Measurements from ENCODE around the gene COL23A1.

Gene COL23A1

GRCh38 chr5:178627259-178627598 lies 37.0 kb upstream of the COL23A1 start:
- no peaks in the 10 kb centered on the region for H3K27me3 ChIP-seq
- H3K4me3 ChIP-seq (ENCODE audit: low read depth in 1 of 2, low read length in 1 of 2), result peak overlapping the region; percentile 89 to 98
- TF ChIP-seq CTCF (IDR thresholded peaks at IDR 0.05), result no peak
- H3K9me3 ChIP-seq, result no peaks in the 10 kb centered on the region
- H3K36me3 ChIP-seq, result peaks cover 11% of the 10 kb centered on the region
- peaks cover 35 to 37% of the 10 kb centered on the region in 2 experiments for H3K4me1 ChIP-seq (ENCODE audit: control insufficient read depth in 1 of 2, insufficient read depth in 1 of 2, low read depth in 1 of 2, low read length in 1 of 2)
- peak overlapping the region; percentile 96 for H3K27ac ChIP-seq

- H3K9me3 ChIP-seq, result no peaks in the 10 kb centered on the region
Observed at GRCh38 chr5:178626484-178627258, 36.5 kb upstream of the COL23A1 start, which contains the start of gene CLK4. Gene CLK4 (minus strand): TSS chr5:178627050. CDS start chr5:178623416, 3,634 bp downstream.

GRCh38 chr5:178625679-178626483 lies 35.7 kb upstream of the COL23A1 start:
- Histone ChIP-seq H3K27me3 (no peaks in the 10 kb centered on the region), H3K36me3 (peaks cover 25% of the 10 kb centered on the region), H3K4me1 (ENCODE audit: control insufficient read depth in 1 of 2, insufficient read depth in 1 of 2, low read depth in 1 of 2, low read length in 1 of 2) (peaks cover 35 to 39% of the 10 kb centered on the region in 2 experiments), H3K4me3 (ENCODE audit: low read depth in 1 of 2, low read length in 1 of 2) (peak overlapping the region; percentile 89 to 98), H3K27ac (peak overlapping the region; percentile 96), H3K9me3 (no peaks in the 10 kb centered on the region)
- TF ChIP-seq CTCF (IDR thresholded peaks at IDR 0.05), result no peak

More at GRCh38 chr5:178626484-178627258, 36.5 kb upstream of the COL23A1 start, which contains the start of gene CLK4:
- peak within 1 kb of the TSS; percentile 89 to 98 for H3K4me3 ChIP-seq (ENCODE audit: low read depth in 1 of 2, low read length in 1 of 2)
- peak; percentile 52 for TF ChIP-seq CTCF (IDR thresholded peaks at IDR 0.05)
- no peaks in the 10 kb centered on the region for H3K27me3 ChIP-seq
- peak within 1 kb of the TSS; percentile 96 for H3K27ac ChIP-seq
- H3K36me3 ChIP-seq, result peaks cover 17% of the 10 kb centered on the region
- H3K4me1 ChIP-seq (ENCODE audit: control insufficient read depth in 1 of 2, insufficient read depth in 1 of 2, low read depth in 1 of 2, low read length in 1 of 2), result peaks cover 35 to 37% of the 10 kb centered on the region in 2 experiments

DNA sequence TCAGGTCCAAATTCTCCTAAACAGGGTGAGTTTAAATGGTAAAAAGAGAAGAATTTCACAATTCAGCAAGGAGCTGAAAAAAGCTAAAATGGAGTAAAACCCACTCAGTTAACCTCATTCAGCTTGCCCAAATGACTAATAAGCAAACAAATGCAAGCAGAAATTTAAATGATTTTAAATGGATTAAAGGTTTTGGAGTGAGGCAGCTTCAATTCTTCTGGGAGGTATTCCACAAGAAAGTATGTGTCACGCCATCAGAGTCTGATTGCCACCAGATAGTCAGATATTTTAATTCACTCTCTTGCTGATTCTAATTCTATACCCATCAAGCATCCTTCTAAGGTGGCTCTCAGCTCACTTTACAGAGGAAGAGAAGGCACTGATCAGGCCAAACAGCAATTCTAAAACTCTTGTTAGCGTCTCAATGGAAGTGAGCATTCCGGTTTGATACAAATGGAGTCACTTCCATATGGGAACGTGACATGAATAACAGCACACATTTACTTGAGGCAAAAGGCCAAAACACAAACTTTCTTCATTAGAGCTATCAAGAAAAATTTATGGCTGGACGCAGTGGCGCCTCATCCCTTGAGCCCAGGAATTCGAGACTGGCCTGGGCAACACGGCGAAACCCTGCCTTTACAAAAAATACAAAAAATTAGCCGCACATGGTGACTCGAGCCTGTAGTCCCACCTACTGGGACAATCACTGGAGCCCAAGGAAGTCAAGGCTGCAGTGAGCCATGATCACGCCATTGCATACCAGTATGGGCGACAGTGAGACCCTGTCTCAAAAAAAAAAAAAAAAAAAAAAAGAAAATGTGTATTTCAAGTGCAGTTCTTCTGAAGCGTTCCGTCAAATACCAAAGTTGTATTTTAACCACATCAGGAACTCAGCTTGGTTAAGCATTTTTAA lies 34.7 kb upstream of the COL23A1 start:
- Histone ChIP-seq H3K27ac (peak overlapping the region; percentile 96), H3K9me3 (no peaks in the 10 kb centered on the region), H3K4me1 (ENCODE audit: control insufficient read depth in 1 of 2, insufficient read depth in 1 of 2, low read depth in 1 of 2, low read length in 1 of 2) (peaks cover 42 to 47% of the 10 kb centered on the region in 2 experiments), H3K4me3 (ENCODE audit: low read depth in 1 of 2, low read length in 1 of 2) (peak overlapping the region; percentile 89 to 98), H3K27me3 (no peaks in the 10 kb centered on the region), H3K36me3 (peaks cover 34% of the 10 kb centered on the region)
- TF ChIP-seq CTCF (IDR thresholded peaks at IDR 0.05), result no peak

- no peak for TF ChIP-seq CTCF (IDR thresholded peaks at IDR 0.05)
- Histone ChIP-seq H3K9me3 (no peaks in the 10 kb centered on the region), H3K4me3 (ENCODE audit: low read depth in 1 of 2, low read length in 1 of 2) (no peak overlapping the region), H3K36me3 (peaks cover 56% of the 10 kb centered on the region), H3K27ac (peak overlapping the region; percentile 17), H3K27me3 (no peaks in the 10 kb centered on the region), H3K4me1 (ENCODE audit: control insufficient read depth in 1 of 2, insufficient read depth in 1 of 2, low read depth in 1 of 2, low read length in 1 of 2) (peaks cover 52 to 62% of the 10 kb centered on the region in 2 experiments)
Observed at GRCh38 chr5:178622679-178623247, 32.6 kb upstream of the COL23A1 start.

Data from neutrophil (primary cell).